H1 (cell line): ENCODE results near the gene CNGA1. TPM values are rescaled to one million over a fixed set of nuclear protein-coding genes. Genes with fewer than 3 reads are reported as not detected.

Source experiments
- EP300 ChIP-seq, 2 experiments: IDR thresholded peaks; 1 replicate in 1 of 2; 2 replicates in 1 of 2; pipeline ENCODE4 v1.6.1; 2011 to 2012; ENCODE audit warnings: low read depth in 2 of 2, low read length in 2 of 2, mild to moderate bottlenecking in 2 of 2, borderline replicate concordance in 1 of 2, inconsistent platforms in 1 of 2, moderate library complexity in 1 of 2
- EZH2 ChIP-seq: fragments of 200-600 bp; sonication (generic); IDR thresholded peaks from 2 replicates; pipeline ENCODE4 v1.7.1; 2012; ENCODE audit warnings: low read depth, mild to moderate bottlenecking, moderate library complexity, low read length, inconsistent platforms; ENCODE audit not compliant: severe bottlenecking
- SIX5 ChIP-seq: IDR thresholded peaks from 2 replicates; pipeline ENCODE4 v1.6.1; 2011; ENCODE audit warnings: mild to moderate bottlenecking, low read depth, low read length
- TEAD4 ChIP-seq: IDR thresholded peaks from 2 replicates; pipeline ENCODE4 v1.6.1; 2012; ENCODE audit warnings: low read depth, low read length, inconsistent platforms, mixed read lengths
- polyA plus RNA-seq, 7 experiments: library from polyadenylated mRNA; depleted of rRNA in 3 of 7; stranded (reverse) in 5 of 7; unstranded in 2 of 7; fragments of >200 nt in 5 of 7; fragments of 200-250 nt in 2 of 7; gene quantifications; 1 replicate in 5 of 7; 2 replicates in 1 of 7; 4 replicates in 1 of 7; pipeline versions ENCODE4 v1.2.1 to v1.2.3, GENCODE V29; 2011 to 2013; ENCODE audit warnings: missing spikeins in 2 of 7, mixed read lengths in 2 of 7
- total RNA-seq: library from RNA; stranded (reverse); fragmentation: NEBNext Ultra II Directional; extraction: Animal tissue kit (Norgen Biotek cat#: 25700); gene quantifications from 2 replicates; pipeline ENCODE4 v1.2.1, GENCODE V29; 2021

Gene CNGA1
- total and polyA plus RNA-seq, 2 of the 8 experiments (the other 6 are each of a cell fraction or from before 2014, with no cell fraction given): 0.17 to 0.54 TPM

GRCh38 chr4:47942081-47942819 lies 74.2 kb downstream of the CNGA1 start (continued):
- TF ChIP-seq EZH2: no peak
- no peak for TF ChIP-seq EP300 (IDR thresholded peaks at IDR 0.05; ENCODE audit: borderline replicate concordance in 1 of 2, low read depth in 2 of 2, low read length in 2 of 2)
- no peak for TF ChIP-seq TEAD4
- TF ChIP-seq SIX5: no peak
